ENCODE data around the gene EPB41L4A. TPM values are rescaled to one million over a fixed set of nuclear protein-coding genes. Genes with fewer than 3 reads are reported as not detected.
"Not testable (repeated sequence)": the region's sequence is repeated elsewhere in the genome, so short reads cannot be mapped to it uniquely, and the experiment has no call there.

Gene EPB41L4A
- under 1 TPM in 1 of 6 experiments, not detected in 5; 0.07 TPM for total RNA-seq (2021; fragmentation: NEBNext Ultra II Directional; extraction: Animal tissue kit (Norgen Biotek cat#: 25700))
- long read RNA-seq, result 0 reads

- Mint-ChIP-seq H3K4me1 (ENCODE audit: low read depth) (peaks cover 8% of the 10 kb centered on the region), H3K4me3 (peak within 1 kb of the TSS; percentile 70), H3K27ac (no peak within 1 kb of the TSS), H3K9me3 (no peaks in the 10 kb centered on the region), H3K36me3 (ENCODE audit: low read depth) (no peaks in the 10 kb centered on the region), H3K27me3 (ENCODE audit: insufficient read depth) (peaks cover 24% of the 10 kb centered on the region)
- DNase-seq, result no peak
- no peak for TF ChIP-seq CTCF (IDR thresholded peaks at IDR 0.05)
These were observed at the start of gene EPB41L4A for GRCh38 chr5:112419164-112419985. Gene EPB41L4A, minus strand, starts transcription at chr5:112419277. Its CDS starts 238 bp downstream, at chr5:112419039.

- H3K27me3 Mint-ChIP-seq (ENCODE audit: insufficient read depth), result peaks cover 2% of the 10 kb centered on the region; the same call in 1 of the 2 replicates
- H3K9me3 Mint-ChIP-seq, result no peaks in the 10 kb centered on the region
- TF ChIP-seq CTCF (IDR thresholded peaks at IDR 0.05), result no peak
- H3K4me3 Mint-ChIP-seq, result no peak overlapping the region
- no peaks in the 10 kb centered on the region for H3K36me3 Mint-ChIP-seq (ENCODE audit: low read depth)
- H3K4me1 Mint-ChIP-seq (ENCODE audit: low read depth), result no peaks in the 10 kb centered on the region
- no peak overlapping the region for H3K27ac Mint-ChIP-seq
- no peak for DNase-seq
These were observed 48.4 kb upstream of the EPB41L4A start for GRCh38 chr5:112467485-112467884.

GRCh38 chr5:112466261-112466660 lies 47.2 kb upstream of the EPB41L4A start:
- H3K27me3 Mint-ChIP-seq (ENCODE audit: insufficient read depth); H3K27ac Mint-ChIP-seq; DNase-seq; H3K9me3 Mint-ChIP-seq; H3K4me3 Mint-ChIP-seq; H3K4me1 Mint-ChIP-seq (ENCODE audit: low read depth); H3K36me3 Mint-ChIP-seq (ENCODE audit: low read depth): not testable (repeated sequence)

- not testable (repeated sequence) for H3K27me3 Mint-ChIP-seq (ENCODE audit: insufficient read depth); H3K4me1 Mint-ChIP-seq (ENCODE audit: low read depth); DNase-seq; H3K9me3 Mint-ChIP-seq; H3K36me3 Mint-ChIP-seq (ENCODE audit: low read depth); H3K4me3 Mint-ChIP-seq; H3K27ac Mint-ChIP-seq
These were observed 28.2 kb upstream of the EPB41L4A start for GRCh38 chr5:112447187-112447760.

GRCh38 chr5:112445626-112446350 lies 26.7 kb upstream of the EPB41L4A start:
- H3K4me3 Mint-ChIP-seq, result no peak overlapping the region
- no peak overlapping the region for H3K27ac Mint-ChIP-seq
- DNase-seq, result no peak
- no peaks in the 10 kb centered on the region; the same call in 1 of the 2 replicates for H3K9me3 Mint-ChIP-seq
- no peaks in the 10 kb centered on the region for H3K4me1 Mint-ChIP-seq (ENCODE audit: low read depth)
- no peaks in the 10 kb centered on the region for H3K36me3 Mint-ChIP-seq (ENCODE audit: low read depth)
- no peak for TF ChIP-seq CTCF (IDR thresholded peaks at IDR 0.05)
- H3K27me3 Mint-ChIP-seq (ENCODE audit: insufficient read depth), result no peaks in the 10 kb centered on the region

GRCh38 chr5:112443932-112444331 lies 24.9 kb upstream of the EPB41L4A start:
- not testable (repeated sequence) for H3K36me3 Mint-ChIP-seq (ENCODE audit: low read depth); DNase-seq; H3K4me1 Mint-ChIP-seq (ENCODE audit: low read depth); H3K4me3 Mint-ChIP-seq; H3K9me3 Mint-ChIP-seq; H3K27ac Mint-ChIP-seq; H3K27me3 Mint-ChIP-seq (ENCODE audit: insufficient read depth)

Data from HFFc6 (cell line).